K562 (cell line): ENCODE measurements around the gene ABCC5. TPM values are rescaled to one million over a fixed set of nuclear protein-coding genes. Genes with fewer than 3 reads are reported as not detected.

ENCODE experiments used
- ATAC-seq: fragments of 200-7000 bp; cut with Tn5 transposase; 3 replicates; pipeline ENCODE4 v1.9.1; 2020; ENCODE audit warnings: moderate library complexity
- BruUV-seq: library from RNA; stranded (reverse); fragments of 400-500 nt; replicated peaks from 2 replicates; lab custom pipeline; 2021; lab: Mats Ljungman, UMichigan
- CTCF ChIA-PET: fragments of 300-600 bp; formaldehyde crosslinking; extraction: SDS; loops from one replicate; lab custom pipeline; 2021; ENCODE audit warnings: low intra/inter-chr PET ratio; lab: Yijun Ruan, JAX
- POLR2A ChIA-PET: fragments of 300-600, 350-650 bp; sonication (Branson Sonifier 250); formaldehyde crosslinking; extraction: SDS; loops from one replicate; lab custom pipeline; 2021; ENCODE audit warnings: antibody characterized with exemption, inconsistent platforms; lab: Yijun Ruan, JAX
- DNase-seq, 4 experiments: peaks; one replicate each; pipeline versions ENCODE4 v3.0.0 to v3.0.0-alpha.2; 2011 to 2018; ENCODE audit warnings: low spot score in 3 of 4, mixed read lengths in 3 of 4; ENCODE audit errors: extremely low read depth in 1 of 4
- FAIRE-seq: peaks from 2 replicates; lab custom pipeline; 2011; peaks lifted over from hg19 to GRCh38; lab: Jason Lieb, UNC
- H2AFZ ChIP-seq: 2 replicates; pipeline ENCODE4 v1.6.0; 2011; ENCODE audit warnings: low read depth, low read length, control low read depth, inconsistent platforms
- H3K27ac ChIP-seq: fragments of 200-600 bp; 3 replicates; pipeline ENCODE4 v1.8.0; 2011; ENCODE audit warnings: low read depth, mild to moderate bottlenecking, control low read depth, inconsistent platforms, low read length, moderate library complexity, mixed read lengths; ENCODE audit errors: extremely low read depth
- H3K27me3 ChIP-seq, 2 experiments: fragments of 300-600 bp in 1 of 2; 2 replicates in 1 of 2; 3 replicates in 1 of 2; pipeline versions ENCODE4 v1.6.0 to v1.8.0; 2011; ENCODE audit warnings: inconsistent platforms in 2 of 2, low read length in 2 of 2, mild to moderate bottlenecking in 1 of 2, mixed read lengths in 1 of 2, moderate library complexity in 1 of 2; ENCODE audit not compliant: control insufficient read depth in 2 of 2, insufficient read depth in 2 of 2
- H3K36me3 ChIP-seq: fragments of 300-600 bp; 3 replicates; pipeline ENCODE4 v1.8.0; 2011; ENCODE audit warnings: mild to moderate bottlenecking, low read length, inconsistent platforms; ENCODE audit not compliant: control insufficient read depth, insufficient read depth
- H3K4me1 ChIP-seq, 2 experiments: fragments of 200-600 bp in 1 of 2; replicated peaks in 1 of 2; 2 replicates in 1 of 2; 3 replicates in 1 of 2; pipeline versions ENCODE4 v1.5.1 to v1.8.0; 2011; ENCODE audit warnings: inconsistent platforms in 2 of 2, low read length in 2 of 2, mild to moderate bottlenecking in 1 of 2, mixed read lengths in 1 of 2, moderate library complexity in 1 of 2; ENCODE audit not compliant: control insufficient read depth in 2 of 2, insufficient read depth in 2 of 2
- H3K4me2 ChIP-seq: 2 replicates; pipeline ENCODE4 v1.6.1; 2011; ENCODE audit warnings: low read length, control low read depth, inconsistent platforms, mixed read lengths; ENCODE audit not compliant: insufficient read depth
- H3K4me3 ChIP-seq: fragments of 200-600 bp; sonication (generic), shearing (Covaris generic); 2 replicates; pipeline ENCODE4 v1.5.1; 2016; ENCODE audit warnings: control low read depth, inconsistent platforms
- H3K79me2 ChIP-seq: fragments of 200-600 bp; 3 replicates; pipeline ENCODE4 v1.8.0; 2011; ENCODE audit warnings: low read length, inconsistent platforms; ENCODE audit not compliant: control insufficient read depth, insufficient read depth
- H3K9ac ChIP-seq, 2 experiments: 2 replicates each; pipeline versions ENCODE4 v1.6.0 to v1.6.1; 2011; ENCODE audit warnings: low read depth in 2 of 2, low read length in 2 of 2, control low read depth in 1 of 2, inconsistent platforms in 1 of 2, mild to moderate bottlenecking in 1 of 2, mixed read lengths in 1 of 2; ENCODE audit not compliant: insufficient read depth in 1 of 2
- H3K9me1 ChIP-seq: one replicate; pipeline ENCODE4 v1.6.0; 2011; ENCODE audit warnings: inconsistent platforms, mild to moderate bottlenecking, low read length, moderate library complexity; ENCODE audit not compliant: control insufficient read depth, insufficient read depth
- H3K9me3 ChIP-seq: replicated peaks from 2 replicates; pipeline ENCODE4 v1.5.1; 2011; ENCODE audit warnings: low read depth, low read length, inconsistent platforms; ENCODE audit not compliant: control insufficient read depth, insufficient read depth
- H4K20me1 ChIP-seq: replicated peaks from 2 replicates; pipeline ENCODE4 v1.6.1; 2011; ENCODE audit warnings: low read length, inconsistent platforms, mixed read lengths; ENCODE audit not compliant: control insufficient read depth, insufficient read depth
- CBX8 ChIP-seq: fragments of 200-600 bp; sonication (generic); IDR thresholded peaks from 2 replicates; pipeline ENCODE4 v1.6.1; 2012; ENCODE audit warnings: borderline replicate concordance, mixed run types, low read depth, mild to moderate bottlenecking, moderate library complexity, mixed read lengths, low read length, control low read depth, inconsistent platforms; ENCODE audit not compliant: poor library complexity, severe bottlenecking; ENCODE audit errors: extremely low read depth
- CREB1 ChIP-seq, 2 experiments: sonication (generic) in 1 of 2; formaldehyde crosslinking in 1 of 2; IDR thresholded peaks; 2 replicates each; pipeline versions ENCODE4 v1.6.1 to v1.8.0; 2012 to 2022; ENCODE audit warnings: inconsistent platforms in 1 of 2, mild to moderate bottlenecking in 1 of 2, missing genetic modification reagents in 1 of 2, moderate library complexity in 1 of 2
- DDX20 ChIP-seq: fragments of 450-650 bp; IDR thresholded peaks from 2 replicates; pipeline ENCODE4 v1.6.1; 2016; ENCODE audit warnings: missing genetic modification characterization, low read depth, mild to moderate bottlenecking, missing compliant biosample characterization, moderate library complexity
- ESRRB ChIP-seq: fragments of 250-450 bp; sonication (Bioruptor Pico); IDR thresholded peaks from 2 replicates; pipeline ENCODE4 v1.5.0; 2020; ENCODE audit warnings: mild to moderate bottlenecking, moderate library complexity, borderline replicate concordance
- HMG20B ChIP-seq: fragments of 250-450 bp; sonication (Bioruptor Pico); IDR thresholded peaks from 2 replicates; pipeline ENCODE4 v1.5.0; 2021; ENCODE audit warnings: mild to moderate bottlenecking
- MAFK ChIP-seq: IDR thresholded peaks from 2 replicates; pipeline ENCODE4 v1.6.1; 2011; ENCODE audit warnings: low read length, improper control_type of control experiment
- RBM15 ChIP-seq: fragments of 200-400 bp; formaldehyde crosslinking; IDR thresholded peaks from 2 replicates; pipeline ENCODE4 v1.6.1; 2018; ENCODE audit warnings: mild to moderate bottlenecking, low read length, moderate library complexity; ENCODE audit not compliant: insufficient read depth
- SAP30 ChIP-seq: fragments of 200-600 bp; sonication (generic); IDR thresholded peaks from 2 replicates; pipeline ENCODE4 v1.6.1; 2012; ENCODE audit warnings: borderline replicate concordance, low read depth, mild to moderate bottlenecking, moderate library complexity, low read length, control low read depth, inconsistent platforms; ENCODE audit not compliant: insufficient read depth, poor library complexity, severe bottlenecking
- SMARCA4 ChIP-seq: fragments of 450-650 bp; IDR thresholded peaks from 2 replicates; pipeline ENCODE4 v1.6.1; 2016
- SRSF1 ChIP-seq: fragments of 200-400 bp; formaldehyde crosslinking; IDR thresholded peaks from 2 replicates; pipeline ENCODE4 v1.6.1; 2017; ENCODE audit warnings: mild to moderate bottlenecking, low read depth, low read length, moderate library complexity
- SRSF7 ChIP-seq: fragments of 200-400 bp; formaldehyde crosslinking; optimal IDR thresholded peaks from 2 replicates; pipeline ENCODE3; 2017; ENCODE audit warnings: mild to moderate bottlenecking, low read depth, low read length
- STAT5B ChIP-seq: fragments of 250-450 bp; sonication (Bioruptor Pico); IDR thresholded peaks from 2 replicates; pipeline ENCODE4 v1.8.0; 2021; ENCODE audit warnings: mild to moderate bottlenecking, inconsistent platforms
- ZNF436 ChIP-seq: fragments of 250-450, 450-650 bp; sonication (Bioruptor Pico); formaldehyde crosslinking; IDR thresholded peaks from 2 replicates; pipeline ENCODE4 v1.7.0; 2020; ENCODE audit warnings: mild to moderate bottlenecking
- whole genome bisulfite sequencing: fragments of 100-300 bp; shearing (Covaris generic); methylation state at CpG from one replicate; pipeline ENCODE4 v1.1.6; 2016; ENCODE audit warnings: low coverage, mixed read lengths; ENCODE audit not compliant: insufficient coverage; ENCODE audit errors: missing lambda C conversion rate; 5-methylcytosine and 5-hydroxymethylcytosine counted together
- in situ Hi-C: fragments of 300-500 bp; cut with MboI; formaldehyde crosslinking; loops from 4 replicates; pipeline ENCODE4 v1.15.0; 2018; ENCODE audit warnings: inconsistent platforms, mixed read lengths
- intact Hi-C: fragments of 100-400 bp; cut with micrococcal nuclease; formaldehyde crosslinking; loops from 2 replicates; pipeline ENCODE4 v1.14.2; 2022
- polyA plus RNA-seq, 8 experiments: library from polyadenylated mRNA; depleted of rRNA in 4 of 8; stranded (reverse) in 5 of 8; unstranded in 3 of 8; fragments of >200 nt; fragmentation: Nextera tagmentation in 2 of 8; fragmentation: Illumina TruSeq in 1 of 8; extraction: Ambion mirVana in 2 of 8; extraction: Trizol in 1 of 8; gene quantifications; 2 replicates each; pipeline versions ENCODE4 v1.2.1 to v1.2.3, GENCODE V29; 2011 to 2014; ENCODE audit warnings: inconsistent platforms in 1 of 8, missing spikeins in 1 of 8
- total RNA-seq, 7 experiments: library from RNA; depleted of rRNA in 6 of 7; stranded (reverse); fragments of >200 nt in 6 of 7; fragmentation: Illumina TruSeq in 2 of 7; extraction: Trizol in 2 of 7; gene quantifications; 2 replicates each; pipeline versions ENCODE4 v1.2.1 to v1.2.3, GENCODE V29; 2011 to 2021; ENCODE audit warnings: low replicate concordance in 1 of 7
- TF ChIP-seq, protein P1 (sequence below): fragments of 450-650 bp; formaldehyde crosslinking; IDR thresholded peaks from 2 replicates; pipeline ENCODE4 v1.4.0; 2020; ENCODE audit warnings: mild to moderate bottlenecking, moderate library complexity
- TF ChIP-seq, protein P2 (sequence below): fragments of 450-650 bp; IDR thresholded peaks from 2 replicates; pipeline ENCODE4 v1.6.1; 2014; ENCODE audit warnings: low read depth, mild to moderate bottlenecking, moderate library complexity, borderline replicate concordance

The ABCC5 gene
- total and polyA plus RNA-seq, 9 of the 15 experiments (the other 6 are each of a cell fraction or from before 2014, with no cell fraction given): 22.0 to 53.0 (median 41.9) TPM

DNA sequence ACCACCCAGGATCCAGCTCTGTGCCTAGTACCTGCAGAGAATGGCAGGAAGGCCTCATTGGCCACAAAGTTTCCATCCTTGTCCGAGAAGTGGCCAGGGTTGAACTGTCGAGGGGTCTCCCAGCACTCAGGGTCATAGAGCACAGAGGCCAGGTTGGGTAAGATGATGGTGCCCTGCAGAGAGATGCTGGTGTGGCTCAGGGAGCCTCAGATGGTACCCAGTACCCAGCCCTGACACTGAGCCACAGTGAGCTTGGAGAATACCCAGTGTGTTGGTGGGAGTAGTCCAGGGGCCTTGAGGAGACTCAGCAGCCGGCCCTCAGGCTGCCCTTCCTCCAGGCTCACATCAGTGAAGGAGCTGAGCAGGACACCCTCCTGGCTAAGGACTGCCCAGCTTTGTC is 121.5 kb downstream of the ABCC5 start:
- TF ChIP-seq, protein P1, sequence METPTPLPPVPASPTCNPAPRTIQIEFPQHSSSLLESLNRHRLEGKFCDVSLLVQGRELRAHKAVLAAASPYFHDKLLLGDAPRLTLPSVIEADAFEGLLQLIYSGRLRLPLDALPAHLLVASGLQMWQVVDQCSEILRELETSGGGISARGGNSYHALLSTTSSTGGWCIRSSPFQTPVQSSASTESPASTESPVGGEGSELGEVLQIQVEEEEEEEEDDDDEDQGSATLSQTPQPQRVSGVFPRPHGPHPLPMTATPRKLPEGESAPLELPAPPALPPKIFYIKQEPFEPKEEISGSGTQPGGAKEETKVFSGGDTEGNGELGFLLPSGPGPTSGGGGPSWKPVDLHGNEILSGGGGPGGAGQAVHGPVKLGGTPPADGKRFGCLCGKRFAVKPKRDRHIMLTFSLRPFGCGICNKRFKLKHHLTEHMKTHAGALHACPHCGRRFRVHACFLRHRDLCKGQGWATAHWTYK: no peak
- TF ChIP-seq DDX20 (tag) (no peak), ESRRB (no peak), MAFK (no peak), SRSF7 (no peak), CBX8 (no peak), RBM15 (no peak), SRSF1 (no peak), STAT5B (CRISPR knock-in tag) (no peak), CREB1 (IDR thresholded peaks at IDR 0.05) (no peak), CREB1 (CRISPR knock-in tag; IDR thresholded peaks at IDR 0.05) (no peak), SAP30 (no peak), SMARCA4 (no peak), HMG20B (CRISPR knock-in tag) (no peak), ZNF436 (CRISPR knock-in tag) (no peak)
- TF ChIP-seq, protein P2, sequence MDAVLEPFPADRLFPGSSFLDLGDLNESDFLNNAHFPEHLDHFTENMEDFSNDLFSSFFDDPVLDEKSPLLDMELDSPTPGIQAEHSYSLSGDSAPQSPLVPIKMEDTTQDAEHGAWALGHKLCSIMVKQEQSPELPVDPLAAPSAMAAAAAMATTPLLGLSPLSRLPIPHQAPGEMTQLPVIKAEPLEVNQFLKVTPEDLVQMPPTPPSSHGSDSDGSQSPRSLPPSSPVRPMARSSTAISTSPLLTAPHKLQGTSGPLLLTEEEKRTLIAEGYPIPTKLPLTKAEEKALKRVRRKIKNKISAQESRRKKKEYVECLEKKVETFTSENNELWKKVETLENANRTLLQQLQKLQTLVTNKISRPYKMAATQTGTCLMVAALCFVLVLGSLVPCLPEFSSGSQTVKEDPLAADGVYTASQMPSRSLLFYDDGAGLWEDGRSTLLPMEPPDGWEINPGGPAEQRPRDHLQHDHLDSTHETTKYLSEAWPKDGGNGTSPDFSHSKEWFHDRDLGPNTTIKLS: no peak
- TF ChIP-seq, all 486 proteins: peak for 0
- peaks cover 19 to 38% of the 10 kb centered on the region in 2 experiments; a peak in 4 of 5 replicates for H3K27me3 ChIP-seq
- H3K79me2 ChIP-seq: no peaks in the 10 kb centered on the region
- no peaks in the 10 kb centered on the region for H3K9me3 ChIP-seq
- ChIA-PET POLR2A (interaction anchor here (0.6 to 1.8 kb wide), 6 partner anchors 10 to 248 kb away, joined by 3 to 7 read pairs (median 4); no protein-coding TSS in a partner anchor), CTCF (interaction anchor here (0.8 to 2.8 kb wide), 7 partner anchors 11 to 648 kb away, joined by 3 to 17 read pairs (median 6); partner anchors contain the start of genes ABCC5, EEF1AKMT4 and PARL)
- 0 out of 5 replicates have a peak, but pooled peaks cover 0 to 3% of the 10 kb centered on the region in 2 experiments for H3K4me1 ChIP-seq
- no peak overlapping the region for H3K4me2 ChIP-seq
- H3K4me3 ChIP-seq: no peak overlapping the region
- no peaks in the 10 kb centered on the region for H3K36me3 ChIP-seq
- H3K9ac ChIP-seq: no peak overlapping the region
- H2AFZ ChIP-seq: no peak overlapping the region
- no peak for FAIRE-seq
- in situ Hi-C loops: loop anchor here (5.0 kb wide), 1 partner anchor 221 kb away; no protein-coding TSS in a partner anchor
- peak in 1 of 4 experiments; percentile 2 for DNase-seq
- no peaks in the 10 kb centered on the region for H3K9me1 ChIP-seq
- no peak for ATAC-seq
- intact Hi-C loops: no loop called here
- WGBS: 6% methylated on average over 3 of the region's 3 CpGs
- no peak overlapping the region for H3K27ac ChIP-seq
- no TSS peak for BruUV-seq
- no peaks in the 10 kb centered on the region for H4K20me1 ChIP-seq
